Measurements from ENCODE around the gene FBXW8. TPM values are rescaled to one million over a fixed set of nuclear protein-coding genes. Genes with fewer than 3 reads are reported as not detected.

Gene FBXW8, protein sequence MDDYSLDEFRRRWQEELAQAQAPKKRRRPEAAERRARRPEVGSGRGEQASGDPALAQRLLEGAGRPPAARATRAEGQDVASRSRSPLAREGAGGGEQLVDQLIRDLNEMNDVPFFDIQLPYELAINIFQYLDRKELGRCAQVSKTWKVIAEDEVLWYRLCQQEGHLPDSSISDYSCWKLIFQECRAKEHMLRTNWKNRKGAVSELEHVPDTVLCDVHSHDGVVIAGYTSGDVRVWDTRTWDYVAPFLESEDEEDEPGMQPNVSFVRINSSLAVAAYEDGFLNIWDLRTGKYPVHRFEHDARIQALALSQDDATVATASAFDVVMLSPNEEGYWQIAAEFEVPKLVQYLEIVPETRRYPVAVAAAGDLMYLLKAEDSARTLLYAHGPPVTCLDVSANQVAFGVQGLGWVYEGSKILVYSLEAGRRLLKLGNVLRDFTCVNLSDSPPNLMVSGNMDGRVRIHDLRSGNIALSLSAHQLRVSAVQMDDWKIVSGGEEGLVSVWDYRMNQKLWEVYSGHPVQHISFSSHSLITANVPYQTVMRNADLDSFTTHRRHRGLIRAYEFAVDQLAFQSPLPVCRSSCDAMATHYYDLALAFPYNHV
- total RNA-seq (2014; rRNA removed; shearing (Covaris generic)), result 14.2 and 15.6 TPM in 2 replicates
- 23.4 and 26.4 TPM in 2 replicates for polyA plus RNA-seq (2015; cell fraction: cytosol; rRNA removed)
- polyA plus RNA-seq (2015; cell fraction: nucleus; rRNA removed), result 22.1 and 26.9 TPM in 2 replicates

- peak; percentile 87 for DNase-seq (ENCODE audit: low read depth, low spot score)
- in situ Hi-C loops (cut with HindIII; ENCODE audit: low pct_unique_long_range_greater_than_20kb, low sequenced_read_pairs), result no loop called here
Observed at GRCh38 chr12:116910645-116911451, at the start of gene FBXW8. Gene FBXW8, plus strand, starts transcription at chr12:116910950. Its CDS starts 88 bp downstream, at chr12:116911038.

- DNase-seq (ENCODE audit: low read depth, low spot score), result peak; percentile 78
- in situ Hi-C loops (cut with HindIII; ENCODE audit: low pct_unique_long_range_greater_than_20kb, low sequenced_read_pairs), result no loop called here
Observed at GRCh38 chr12:116861320-116861719, 49.4 kb upstream of the FBXW8 start.

GRCh38 chr12:116862167-116862566 is 48.6 kb upstream of the FBXW8 start:
- DNase-seq (ENCODE audit: low read depth, low spot score), result no peak
- in situ Hi-C loops (cut with HindIII; ENCODE audit: low pct_unique_long_range_greater_than_20kb, low sequenced_read_pairs), result no loop called here

- in situ Hi-C loops (cut with HindIII; ENCODE audit: low pct_unique_long_range_greater_than_20kb, low sequenced_read_pairs), result no loop called here
- DNase-seq (ENCODE audit: low read depth, low spot score), result peak; percentile 96
Observed at GRCh38 chr12:116863275-116863767, 47.4 kb upstream of the FBXW8 start.

- in situ Hi-C loops (cut with HindIII; ENCODE audit: low pct_unique_long_range_greater_than_20kb, low sequenced_read_pairs), result no loop called here
- peak; percentile 42 for DNase-seq (ENCODE audit: low read depth, low spot score)
Observed at GRCh38 chr12:116864371-116865160, 46.2 kb upstream of the FBXW8 start.

GRCh38 chr12:116867523-116867922 is 43.2 kb upstream of the FBXW8 start:
- in situ Hi-C loops (cut with HindIII; ENCODE audit: low pct_unique_long_range_greater_than_20kb, low sequenced_read_pairs), result no loop called here
- no peak for DNase-seq (ENCODE audit: low read depth, low spot score)

DNA sequence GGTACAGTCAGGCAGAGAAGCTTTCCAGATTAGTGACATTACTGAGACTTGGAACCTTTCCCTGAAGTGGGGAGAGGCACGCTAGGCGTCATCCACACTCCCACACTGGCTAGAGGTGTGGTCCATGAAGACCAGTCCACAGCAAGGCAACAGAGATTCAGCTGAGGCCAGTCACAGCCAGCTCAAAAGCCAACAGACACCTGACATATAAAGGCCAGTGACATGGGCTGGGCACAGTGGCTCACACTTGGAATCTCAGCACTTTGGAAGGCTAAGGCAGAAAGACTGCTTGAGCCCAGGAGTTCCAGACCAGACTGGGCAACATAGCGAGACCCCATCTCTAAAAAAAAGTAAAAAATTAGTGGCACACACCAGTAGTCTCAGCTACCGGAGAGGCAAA is 40.4 kb upstream of the FBXW8 start:
- in situ Hi-C loops (cut with HindIII; ENCODE audit: low pct_unique_long_range_greater_than_20kb, low sequenced_read_pairs), result no loop called here
- no peak for DNase-seq (ENCODE audit: low read depth, low spot score)

DNA sequence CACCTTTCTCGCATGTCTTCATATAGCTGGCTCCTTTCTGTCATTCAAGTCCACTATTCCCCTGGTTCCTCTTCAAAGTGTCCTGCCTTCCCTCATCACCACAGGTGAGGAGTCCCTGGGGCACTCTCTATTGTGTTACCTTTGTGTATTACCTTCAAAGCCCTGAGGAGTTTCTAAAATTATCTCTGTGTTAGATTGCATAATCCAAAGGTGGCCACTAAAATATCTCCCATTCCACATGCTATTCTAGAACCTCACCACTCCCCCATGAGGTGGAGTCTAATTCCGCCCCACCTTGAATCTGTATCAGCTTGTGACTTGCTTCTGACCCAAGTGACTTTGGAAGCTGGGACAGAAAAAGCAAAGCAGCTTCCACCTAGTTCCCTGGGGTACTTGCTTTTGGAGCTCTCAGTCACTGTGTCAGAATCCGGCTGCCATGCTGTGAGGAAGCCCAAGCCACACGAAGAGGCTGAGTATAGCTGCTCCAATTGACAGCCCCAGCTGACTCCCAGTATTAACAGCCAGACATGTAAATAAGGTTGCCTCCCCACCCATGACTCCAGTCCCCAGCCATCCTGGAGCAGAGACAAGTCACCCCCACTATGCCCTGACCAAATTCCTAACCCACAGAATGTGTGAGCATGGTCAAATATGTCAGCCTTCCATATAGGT is 36.3 kb upstream of the FBXW8 start:
- no peak for DNase-seq (ENCODE audit: low read depth, low spot score)
- in situ Hi-C loops (cut with HindIII; ENCODE audit: low pct_unique_long_range_greater_than_20kb, low sequenced_read_pairs), result no loop called here

DNA sequence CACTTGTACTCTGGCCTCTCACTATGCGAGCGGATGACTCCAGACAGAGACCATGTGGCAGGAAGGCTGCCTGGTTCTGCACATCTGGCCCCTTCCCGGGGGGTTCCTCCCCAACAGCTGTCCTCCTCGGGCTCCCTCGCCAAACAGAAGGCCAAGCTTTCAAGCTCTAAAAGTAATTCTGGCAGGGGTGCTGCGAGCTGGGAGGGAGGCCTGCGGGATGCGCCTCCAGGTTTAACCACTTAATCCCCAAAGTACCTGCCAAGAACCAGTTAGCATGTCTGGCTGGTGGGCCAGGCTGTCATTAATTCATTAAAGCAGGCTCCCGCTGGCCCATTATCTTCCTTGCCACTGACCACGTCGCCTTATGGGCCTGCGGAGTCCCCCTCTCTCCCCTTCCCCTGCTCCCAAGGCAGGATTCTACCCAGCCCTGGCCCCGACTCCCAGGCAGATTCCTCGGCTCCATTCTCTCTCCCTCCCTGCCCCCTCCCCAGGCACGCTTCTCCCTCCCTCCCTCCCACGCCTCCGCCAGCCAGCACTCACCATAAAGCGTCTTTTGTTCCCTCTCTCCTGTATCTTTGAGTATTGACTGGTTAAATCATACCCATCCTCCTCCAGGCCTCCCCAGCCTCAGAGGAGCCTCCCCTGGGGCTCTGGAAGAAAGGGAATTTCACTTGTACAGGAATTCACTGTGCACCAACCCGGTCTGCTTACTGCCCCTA is 34.4 kb upstream of the FBXW8 start:
- peak; percentile 90 for DNase-seq (ENCODE audit: low read depth, low spot score)
- in situ Hi-C loops (cut with HindIII; ENCODE audit: low pct_unique_long_range_greater_than_20kb, low sequenced_read_pairs), result no loop called here

DNA sequence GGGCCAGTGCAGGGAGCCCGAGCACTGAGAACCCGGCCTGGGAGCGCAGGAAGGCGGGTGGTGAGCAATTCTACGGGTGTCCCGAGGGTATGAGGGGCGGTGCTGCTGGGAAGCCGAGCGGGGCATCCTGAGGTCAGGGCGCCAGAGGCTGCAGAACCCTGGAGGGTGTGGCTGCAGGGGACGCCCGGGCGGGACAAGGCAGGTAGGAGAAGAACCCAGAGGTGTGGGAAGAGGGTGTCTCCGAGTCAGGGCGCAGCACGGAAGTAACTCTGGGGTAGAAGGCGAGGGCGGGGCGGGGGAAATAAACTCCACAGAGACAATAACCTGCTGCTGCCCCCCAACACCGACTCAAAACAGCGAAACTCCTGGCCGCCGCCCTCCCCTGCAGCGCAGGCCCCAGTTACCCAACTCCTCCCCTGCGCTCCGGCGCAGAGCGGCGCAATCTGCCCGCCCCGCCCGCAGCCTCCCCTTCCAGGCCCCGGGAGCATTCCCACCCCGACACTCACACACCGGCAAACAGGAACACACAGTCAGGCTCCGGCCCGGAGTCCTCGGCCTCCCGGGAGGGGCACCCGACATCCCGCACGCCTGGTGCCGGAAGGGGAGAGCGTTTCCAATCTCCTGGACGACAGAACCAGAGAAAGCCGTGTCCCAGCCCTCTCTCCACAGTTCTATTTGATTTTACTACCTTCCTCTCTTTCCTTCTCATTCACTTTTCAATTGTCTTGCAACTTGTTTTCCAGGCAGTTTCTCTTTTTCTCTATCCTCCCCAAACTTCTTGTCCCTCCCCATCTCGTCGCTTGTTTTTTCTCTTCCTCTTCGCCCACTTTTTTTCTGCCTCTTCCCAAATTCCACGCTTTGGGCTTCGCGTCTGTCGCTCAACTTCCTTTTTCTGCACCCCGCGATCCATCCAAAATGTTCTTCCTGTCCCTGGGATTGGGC is 31.9 kb upstream of the FBXW8 start:
- in situ Hi-C loops (cut with HindIII; ENCODE audit: low pct_unique_long_range_greater_than_20kb, low sequenced_read_pairs), result no loop called here
- no peak for DNase-seq (ENCODE audit: low read depth, low spot score)

DNA sequence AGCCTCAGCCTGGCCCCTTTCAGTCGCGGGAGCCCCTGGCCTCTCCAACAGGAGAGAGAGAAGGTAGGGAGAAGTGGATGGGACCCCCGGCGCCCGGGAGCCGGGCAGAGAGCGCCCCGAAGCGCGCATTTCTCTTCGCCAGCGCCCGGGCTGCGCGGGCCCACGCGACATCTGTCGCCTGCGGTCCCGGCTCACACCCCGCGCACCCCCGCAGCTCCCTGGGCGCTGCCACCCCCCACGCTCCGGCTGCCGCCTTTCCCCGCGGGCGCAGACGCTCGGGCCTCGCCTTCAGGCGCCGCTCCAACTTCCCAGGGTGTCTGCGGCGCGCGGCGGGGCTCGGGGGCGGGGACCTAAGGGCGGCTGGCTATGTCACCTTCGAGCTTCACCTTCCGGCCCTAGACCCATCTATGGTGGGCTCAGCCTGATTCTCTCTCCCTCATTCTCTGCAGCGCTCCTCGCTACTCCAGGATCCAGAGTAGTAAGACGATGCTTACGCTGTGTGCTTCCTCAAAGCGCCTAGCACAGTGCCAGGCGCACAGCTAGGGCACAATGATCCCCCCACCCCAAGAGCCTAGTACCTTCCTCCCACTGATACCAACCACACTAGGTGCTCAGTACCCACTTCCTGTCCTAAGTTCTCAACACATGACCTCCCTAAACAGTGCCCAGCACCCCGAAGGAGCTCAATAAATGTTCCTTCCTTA is 31.1 kb upstream of the FBXW8 start:
- in situ Hi-C loops (cut with HindIII; ENCODE audit: low pct_unique_long_range_greater_than_20kb, low sequenced_read_pairs), result no loop called here
- DNase-seq (ENCODE audit: low read depth, low spot score), result no peak

GRCh38 chr12:116880213-116880816 is 30.4 kb upstream of the FBXW8 start:
- no peak for DNase-seq (ENCODE audit: low read depth, low spot score)
- in situ Hi-C loops (cut with HindIII; ENCODE audit: low pct_unique_long_range_greater_than_20kb, low sequenced_read_pairs), result no loop called here

DNA sequence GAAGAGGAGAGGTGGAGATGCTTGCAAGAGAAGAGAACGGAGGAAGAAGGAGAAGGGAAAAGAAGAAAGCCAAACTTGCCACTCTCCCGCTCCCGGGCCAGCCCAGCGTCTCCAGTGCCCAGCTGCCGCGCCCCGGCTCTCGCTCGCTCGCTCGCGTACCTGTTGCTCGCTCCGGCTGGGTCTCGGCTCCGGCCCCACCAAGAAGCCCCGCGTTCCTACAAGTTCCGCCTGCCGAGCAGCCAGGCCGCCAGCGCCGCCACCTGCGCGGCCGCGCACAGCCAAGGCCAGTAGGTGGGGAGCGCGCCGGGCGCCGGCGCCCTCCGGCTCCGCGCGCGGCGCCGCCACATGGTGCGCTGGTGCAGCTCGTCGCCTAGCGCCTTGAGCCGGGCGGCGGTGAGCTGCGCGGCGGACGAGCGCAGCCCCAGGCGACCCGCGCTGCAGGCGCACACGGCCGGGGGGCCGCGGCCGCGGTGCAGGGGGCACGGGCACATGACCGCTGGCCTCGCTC is 29.9 kb upstream of the FBXW8 start:
- in situ Hi-C loops (cut with HindIII; ENCODE audit: low pct_unique_long_range_greater_than_20kb, low sequenced_read_pairs), result no loop called here
- DNase-seq (ENCODE audit: low read depth, low spot score), result peak; percentile 58

GRCh38 chr12:116881325-116881876 is 29.3 kb upstream of the FBXW8 start, which contains the start of gene HRK:
Gene HRK, minus strand, starts transcription at chr12:116881441. Its CDS starts 134 bp downstream, at chr12:116881307.
- in situ Hi-C loops (cut with HindIII; ENCODE audit: low pct_unique_long_range_greater_than_20kb, low sequenced_read_pairs), result no loop called here
- peak; percentile 64 for DNase-seq (ENCODE audit: low read depth, low spot score)

All from SK-MEL-5 (cell line).